DOHH2 (cell line): ENCODE data around the gene TRAF5.

Experiments
- H3F3A ChIP-seq: fragments of 200-600 bp; sonication (generic), shearing (Covaris generic); 2 replicates; pipeline ENCODE4 v1.6.0; 2016; ENCODE audit warnings: antibody characterized with exemption, mild to moderate bottlenecking; ENCODE audit not compliant: control insufficient read depth, insufficient read depth
- H3K27ac ChIP-seq: fragments of 200-600 bp; sonication (generic); 2 replicates; pipeline ENCODE4 v1.5.1; 2014; ENCODE audit warnings: low read depth, mild to moderate bottlenecking, low read length, moderate library complexity
- H3K27me3 ChIP-seq: fragments of 200-600 bp; sonication (generic); 2 replicates; pipeline ENCODE4 v1.6.1; 2014; ENCODE audit warnings: mild to moderate bottlenecking, low read length, mixed read lengths; ENCODE audit not compliant: control insufficient read depth
- H3K36me3 ChIP-seq: fragments of 200-600 bp; sonication (generic); 2 replicates; pipeline ENCODE4 v1.6.1; 2014; ENCODE audit warnings: mild to moderate bottlenecking, low read length, moderate library complexity, mixed read lengths; ENCODE audit not compliant: control insufficient read depth
- H3K4me1 ChIP-seq: fragments of 200-600 bp; sonication (generic); 2 replicates; pipeline ENCODE4 v1.6.1; 2014; ENCODE audit warnings: mild to moderate bottlenecking, low read length, mixed read lengths; ENCODE audit not compliant: control insufficient read depth
- H3K4me2 ChIP-seq: fragments of 200-600 bp; sonication (generic); 2 replicates; pipeline ENCODE4 v1.6.0; 2014; ENCODE audit warnings: mild to moderate bottlenecking, low read length, moderate library complexity
- H3K4me3 ChIP-seq: fragments of 200-600 bp; sonication (generic); 2 replicates; pipeline ENCODE4 v1.5.1; 2014; ENCODE audit warnings: mild to moderate bottlenecking, low read length, mixed read lengths
- H3K79me2 ChIP-seq: fragments of 200-600 bp; sonication (generic); 2 replicates; pipeline ENCODE4 v1.6.1; 2014; ENCODE audit warnings: mild to moderate bottlenecking, low read length, mixed read lengths; ENCODE audit not compliant: control insufficient read depth
- H3K9me2 ChIP-seq: fragments of 200-600 bp; sonication (generic); replicated peaks from 2 replicates; pipeline ENCODE4 v1.6.1; 2014; ENCODE audit warnings: mild to moderate bottlenecking, low read length, mixed read lengths; ENCODE audit not compliant: control insufficient read depth
- H3K9me3 ChIP-seq: fragments of 200-600 bp; sonication (generic); 2 replicates; pipeline ENCODE4 v1.6.1; 2014; ENCODE audit warnings: antibody characterized with exemption, low read length, mixed read lengths; ENCODE audit not compliant: control insufficient read depth, insufficient read depth
- H4K20me1 ChIP-seq: fragments of 200-600 bp; sonication (generic); 2 replicates; pipeline ENCODE4 v1.6.0; 2014; ENCODE audit warnings: low read depth, mild to moderate bottlenecking, antibody characterized with exemption, low read length, moderate library complexity; ENCODE audit not compliant: control insufficient read depth, insufficient read depth
- CTCF ChIP-seq: fragments of 200-600 bp; sonication (generic); IDR thresholded peaks from one replicate; pipeline ENCODE4 v1.5.1; 2014; ENCODE audit warnings: antibody characterized with exemption, mild to moderate bottlenecking, low read depth, low read length; ENCODE audit not compliant: poor library complexity, severe bottlenecking
- EZH2phosphoT487 ChIP-seq: fragments of 200-600 bp; sonication (generic); IDR thresholded peaks from 2 replicates; pipeline ENCODE4 v1.6.1; 2017; ENCODE audit warnings: borderline replicate concordance, mild to moderate bottlenecking, antibody characterized with exemption, low read length, moderate library complexity, mixed read lengths

The TRAF5 gene

GRCh38 chr1:211309617-211310016 lies 17.0 kb upstream of the TRAF5 start:
- Histone ChIP-seq H3K36me3 (peaks cover 61% of the 10 kb centered on the region), H3K9me2 (no peaks in the 10 kb centered on the region), H3K4me1 (no peaks in the 10 kb centered on the region), H3K27me3 (no peaks in the 10 kb centered on the region), H3K27ac (no peak overlapping the region), H4K20me1 (no peaks in the 10 kb centered on the region), H3F3A (0 out of 2 replicates have a peak, but pooled peaks cover 4% of the 10 kb centered on the region), H3K4me2 (no peak overlapping the region), H3K9me3 (no peaks in the 10 kb centered on the region), H3K79me2 (no peaks in the 10 kb centered on the region), H3K4me3 (no peak overlapping the region)
- no peak for TF ChIP-seq CTCF
- no peak for TF ChIP-seq EZH2phosphoT487

GRCh38 chr1:211313392-211313791 lies 13.2 kb upstream of the TRAF5 start:
- Histone ChIP-seq H3K9me3 (no peaks in the 10 kb centered on the region), H3K4me1 (no peaks in the 10 kb centered on the region), H3K36me3 (peaks cover 51% of the 10 kb centered on the region), H3K79me2 (no peaks in the 10 kb centered on the region), H3K27me3 (no peaks in the 10 kb centered on the region), H3K27ac (no peak overlapping the region), H4K20me1 (no peaks in the 10 kb centered on the region), H3K4me3 (no peak overlapping the region), H3K9me2 (no peaks in the 10 kb centered on the region), H3F3A (0 out of 2 replicates have a peak, but pooled peaks cover 4% of the 10 kb centered on the region), H3K4me2 (no peak overlapping the region)
- TF ChIP-seq EZH2phosphoT487 (no peak), CTCF (no peak)

- no peaks in the 10 kb centered on the region for H4K20me1 ChIP-seq
- no peaks in the 10 kb centered on the region for H3F3A ChIP-seq
- H3K9me2 ChIP-seq: no peaks in the 10 kb centered on the region
- H3K27ac ChIP-seq: no peak overlapping the region
- H3K4me2 ChIP-seq: no peak overlapping the region
- no peaks in the 10 kb centered on the region for H3K9me3 ChIP-seq
- H3K4me1 ChIP-seq: peaks cover 6% of the 10 kb centered on the region
- no peak overlapping the region for H3K4me3 ChIP-seq
- H3K36me3 ChIP-seq: peaks cover 17% of the 10 kb centered on the region
- H3K79me2 ChIP-seq: no peaks in the 10 kb centered on the region
- H3K27me3 ChIP-seq: no peaks in the 10 kb centered on the region
- TF ChIP-seq CTCF (no peak), EZH2phosphoT487 (no peak)
These were observed 7.9 kb upstream of the TRAF5 start for GRCh38 chr1:211318576-211319280.
